Immature natural killer cell (primary cell): ENCODE measurements around the gene PAXX. TPM values are rescaled to one million over a fixed set of nuclear protein-coding genes. Genes with fewer than 3 reads are reported as not detected.

Experiments
- DNase-seq, 3 donors: peaks; one replicate each; pipeline ENCODE4 v3.0.0; 2022; ENCODE audit warnings: mixed read lengths in 1 of 3
- H3K27ac Mint-ChIP-seq, 6 donors: one replicate each; pipeline ENCODE4 v1.8.0; 2020; ENCODE audit warnings: mixed read lengths in 6 of 6, mild to moderate bottlenecking in 5 of 6, inconsistent platforms in 4 of 6, moderate library complexity in 3 of 6
- H3K27me3 Mint-ChIP-seq, 3 donors: one replicate each; pipeline ENCODE4 v1.8.0; 2020 to 2021; ENCODE audit warnings: low read depth in 3 of 3, mild to moderate bottlenecking in 3 of 3, mixed read lengths in 3 of 3, moderate library complexity in 3 of 3, inconsistent platforms in 1 of 3
- H3K36me3 Mint-ChIP-seq, 3 donors: one replicate each; pipeline ENCODE4 v1.8.0; 2020; ENCODE audit warnings: mixed read lengths in 3 of 3, inconsistent platforms in 2 of 3, mild to moderate bottlenecking in 2 of 3
- H3K4me1 Mint-ChIP-seq, 2 donors: one replicate each; pipeline ENCODE4 v1.8.0; 2020; ENCODE audit warnings: inconsistent platforms in 2 of 2, mild to moderate bottlenecking in 2 of 2, mixed read lengths in 2 of 2, moderate library complexity in 1 of 2
- H3K4me3 Mint-ChIP-seq, 5 donors: one replicate each; pipeline ENCODE4 v1.8.0; 2020; ENCODE audit warnings: mild to moderate bottlenecking in 5 of 5, mixed read lengths in 5 of 5, inconsistent platforms in 3 of 5, moderate library complexity in 3 of 5
- H3K9me3 Mint-ChIP-seq, 6 donors: one replicate each; pipeline ENCODE4 v1.8.0; 2020; ENCODE audit warnings: mild to moderate bottlenecking in 6 of 6, mixed read lengths in 6 of 6, inconsistent platforms in 4 of 6, moderate library complexity in 3 of 6
- polyA plus RNA-seq, 3 donors: library from polyadenylated mRNA; unstranded; fragments of 300-500 nt; fragmentation: Illumina TruSeq; gene quantifications; one replicate each; pipeline ENCODE4 v1.2.3, GENCODE V29; 2021

The PAXX gene
- polyA plus RNA-seq, 3 donors from 2014 or later, result 135 to 207 (median 182) TPM

DNA sequence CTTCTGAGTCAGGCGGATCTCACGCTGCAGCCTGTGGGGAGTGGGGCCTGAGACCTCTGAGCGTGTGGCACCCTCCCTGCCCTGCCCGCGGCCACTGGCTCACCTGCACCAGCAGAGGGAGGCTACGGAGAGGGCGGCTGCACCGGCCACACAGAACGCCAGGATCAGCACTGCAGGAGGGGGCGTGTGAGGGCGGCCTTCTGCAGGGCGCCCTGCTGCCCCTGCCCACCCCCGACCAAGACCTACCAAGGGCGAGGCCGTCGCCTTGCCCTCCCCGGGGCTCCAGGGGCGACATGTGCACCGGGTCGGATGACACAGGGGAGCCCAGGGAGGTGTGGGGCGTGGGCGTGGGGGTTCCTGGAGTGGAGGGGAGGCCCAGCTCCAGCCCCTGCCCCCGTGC lies 48.3 kb downstream of the PAXX start:
- Mint-ChIP-seq H3K4me1 (peaks cover 0 to 8% of the 10 kb centered on the region in 2 donors), H3K27me3 (peaks cover 6 to 26% (median 7%) of the 10 kb centered on the region in 3 donors), H3K4me3 (no peak overlapping the region), H3K36me3 (no peaks in the 10 kb centered on the region), H3K27ac (no peak overlapping the region), H3K9me3 (no peaks in the 10 kb centered on the region)
- DNase-seq, result no peak

DNA sequence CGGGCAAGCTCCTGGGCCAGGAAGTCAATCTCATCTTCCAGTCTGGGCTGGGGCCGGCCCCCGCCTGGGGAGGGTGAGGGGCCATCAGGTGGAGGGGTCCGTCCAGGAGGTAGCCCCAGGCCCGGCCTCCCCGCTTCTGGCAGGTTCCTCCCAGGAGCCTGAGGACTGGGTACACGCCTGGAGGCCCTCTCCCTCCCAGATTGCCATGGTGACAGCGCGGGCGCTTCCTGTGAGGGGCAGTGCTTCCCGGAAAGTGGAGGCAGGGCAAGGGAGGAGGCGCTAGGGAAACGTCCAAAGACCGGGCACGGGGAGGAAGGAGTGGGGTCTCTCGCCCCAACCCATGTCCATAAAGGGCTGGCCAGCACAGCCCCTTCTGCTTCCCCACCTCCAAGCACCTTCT lies 48.9 kb downstream of the PAXX start:
- H3K4me1 Mint-ChIP-seq, result peaks cover 0 to 8% of the 10 kb centered on the region in 2 donors
- DNase-seq, result no peak
- H3K9me3 Mint-ChIP-seq, result no peaks in the 10 kb centered on the region
- no peaks in the 10 kb centered on the region for H3K36me3 Mint-ChIP-seq
- H3K27me3 Mint-ChIP-seq, result peaks cover 6 to 26% (median 7%) of the 10 kb centered on the region in 3 donors
- no peak overlapping the region for H3K4me3 Mint-ChIP-seq
- H3K27ac Mint-ChIP-seq, result no peak overlapping the region

DNA sequence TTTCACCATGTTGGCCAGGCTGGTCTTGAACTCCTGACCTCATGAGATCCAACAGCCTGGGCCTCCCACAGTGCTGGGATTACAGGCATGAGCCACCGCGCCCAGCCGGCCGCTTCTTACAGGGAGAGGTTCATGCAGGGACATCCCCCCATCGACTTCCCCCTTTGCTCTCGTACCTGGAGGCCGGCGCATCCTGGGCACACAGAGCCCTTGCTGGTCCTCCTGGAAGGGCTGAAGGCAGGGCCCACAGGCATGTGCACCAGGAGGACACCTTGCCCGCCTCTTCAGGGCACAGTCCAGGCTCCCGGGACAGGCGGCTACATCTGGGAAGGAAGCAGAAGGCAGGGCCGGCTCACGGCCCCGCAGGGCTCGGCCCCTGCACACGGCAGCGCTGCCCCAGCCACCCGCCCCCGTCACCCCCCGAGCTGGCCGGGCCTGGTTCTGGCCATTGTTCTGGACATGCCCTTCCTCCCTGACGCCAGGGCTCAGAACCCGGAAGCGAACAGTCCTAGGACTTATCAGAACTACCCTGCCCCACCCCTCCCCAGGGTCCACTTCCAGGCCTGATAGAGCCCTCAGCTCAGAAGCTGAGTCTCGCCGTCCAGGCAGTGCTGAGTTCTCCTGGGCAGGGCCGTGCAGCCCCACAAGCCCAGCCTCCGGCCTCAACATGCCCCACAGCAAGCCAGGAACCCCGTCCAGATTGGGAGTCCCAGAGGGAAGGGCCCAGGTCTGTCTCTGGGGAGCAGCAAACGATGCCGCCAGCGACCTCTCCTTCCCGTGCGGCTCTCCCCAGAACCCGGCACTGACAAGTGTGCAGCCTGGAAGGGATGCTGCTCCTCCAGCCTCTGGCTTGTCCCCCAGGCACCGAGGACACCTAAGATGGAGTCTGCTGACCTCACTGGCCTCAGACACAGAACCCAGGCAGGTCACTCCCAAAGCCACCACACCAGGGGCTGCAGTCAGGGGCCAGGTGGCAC lies 50.8 kb downstream of the PAXX start:
- H3K4me1 Mint-ChIP-seq, result peaks cover 0 to 11% of the 10 kb centered on the region in 2 donors
- H3K4me3 Mint-ChIP-seq, result no peak overlapping the region
- H3K27me3 Mint-ChIP-seq, result peaks cover 16 to 29% (median 18%) of the 10 kb centered on the region in 3 donors
- H3K9me3 Mint-ChIP-seq, result no peaks in the 10 kb centered on the region
- no peaks in the 10 kb centered on the region for H3K36me3 Mint-ChIP-seq
- no peak for DNase-seq
- H3K27ac Mint-ChIP-seq, result no peak overlapping the region

Other genes with a start within 250 kb of the PAXX start
- not detected for gene LCN10, start 249.5 kb upstream of the PAXX start, polyA plus RNA-seq
- gene LCN6, start 243.9 kb upstream of the PAXX start, polyA plus RNA-seq, result not detected
- gene LCN8, start 234.2 kb upstream of the PAXX start, polyA plus RNA-seq, result under 1 TPM in 1 of 3 donors, not detected in 2; 0.62 TPM
- not detected for gene LCN15, start 227.9 kb upstream of the PAXX start, polyA plus RNA-seq
- 10 to 100 TPM; 61.2 to 83.3 (median 62.1) TPM for gene TMEM141, start 201.1 kb upstream of the PAXX start, polyA plus RNA-seq
- gene CCDC183, start 196.1 kb upstream of the PAXX start, polyA plus RNA-seq, result under 1 TPM; 0.37 to 0.46 (median 0.40) TPM
- 10 to 100 TPM in 2 of 3 donors, 1 to 10 TPM in 1; 5.4 to 24.6 (median 11.0) TPM for gene RABL6, start 184.5 kb upstream of the PAXX start, polyA plus RNA-seq
- under 1 TPM; 0.09 to 1.00 (median 0.82) TPM for gene AJM1, start 149.9 kb upstream of the PAXX start, polyA plus RNA-seq
- gene PHPT1, start 143.0 kb upstream of the PAXX start, polyA plus RNA-seq, result 100 to 1,000 TPM; 127 to 212 (median 166) TPM
- gene MAMDC4, start 140.1 kb upstream of the PAXX start, polyA plus RNA-seq, result under 1 TPM in 1 of 3 donors, not detected in 2; 0.19 TPM
- 100 to 1,000 TPM; 309 to 463 (median 411) TPM for gene EDF1, start 126.1 kb upstream of the PAXX start, polyA plus RNA-seq
- 10 to 100 TPM in 2 of 3 donors, 1 to 10 TPM in 1; 7.6 to 32.7 (median 11.0) TPM for gene TRAF2, start 105.9 kb upstream of the PAXX start, polyA plus RNA-seq
- 100 to 1,000 TPM; 120 to 211 (median 120) TPM for gene FBXW5, start 47.7 kb upstream of the PAXX start, polyA plus RNA-seq
- gene C8G, start 47.2 kb upstream of the PAXX start, polyA plus RNA-seq, result 1 to 10 TPM; 1.7 to 5.1 (median 2.1) TPM
- not detected for gene LCN12, start 40.1 kb upstream of the PAXX start, polyA plus RNA-seq
- gene PTGDS, start 14.9 kb upstream of the PAXX start, polyA plus RNA-seq, result 100 to 1,000 TPM in 2 of 3 donors, 10 to 100 TPM in 1; 93.2 to 201 (median 164) TPM
- gene LCNL1, start 9.4 kb upstream of the PAXX start, polyA plus RNA-seq, result not detected
- gene CLIC3, start 4.1 kb downstream of the PAXX start, polyA plus RNA-seq, result 100 to 1,000 TPM; 673 to 911 (median 762) TPM
- 10 to 100 TPM in 1 of 3 donors, 1 to 10 TPM in 2; 2.2 to 34.5 (median 6.3) TPM for gene ABCA2, start 35.8 kb downstream of the PAXX start, polyA plus RNA-seq
- 10 to 100 TPM; 20.6 to 33.0 (median 25.6) TPM for gene FUT7, start 39.7 kb downstream of the PAXX start, polyA plus RNA-seq
- 1 to 10 TPM in 2 of 3 donors, under 1 TPM in 1; 0.36 to 1.4 (median 1.1) TPM for gene NPDC1, start 53.8 kb downstream of the PAXX start, polyA plus RNA-seq
- not detected for gene ENTPD2, start 61.6 kb downstream of the PAXX start, polyA plus RNA-seq
- gene SAPCD2, start 78.1 kb downstream of the PAXX start, polyA plus RNA-seq, result under 1 TPM; 0.06 to 0.95 (median 0.39) TPM
- 1 to 10 TPM; 1.3 to 1.4 (median 1.4) TPM for gene UAP1L1, start 85.1 kb downstream of the PAXX start, polyA plus RNA-seq
- gene MAN1B1, start 94.6 kb downstream of the PAXX start, polyA plus RNA-seq, result 10 to 100 TPM; 59.7 to 71.8 (median 66.1) TPM
- 100 to 1,000 TPM; 136 to 176 (median 168) TPM for gene DPP7, start 122.3 kb downstream of the PAXX start, polyA plus RNA-seq
- gene GRIN1, start 146.7 kb downstream of the PAXX start, polyA plus RNA-seq, result not detected
- gene LRRC26, start 177.6 kb downstream of the PAXX start, polyA plus RNA-seq, result 1 to 10 TPM in 1 of 3 donors, under 1 TPM in 1, not detected in 1; 0.22 to 2.1 TPM
- not detected for gene TMEM210, start 179.6 kb downstream of the PAXX start, polyA plus RNA-seq
- 1 to 10 TPM; 4.2 to 7.0 (median 5.3) TPM for gene ANAPC2, start 196.1 kb downstream of the PAXX start, polyA plus RNA-seq
- gene SSNA1, start 196.3 kb downstream of the PAXX start, polyA plus RNA-seq, result 100 to 1,000 TPM; 164 to 191 (median 181) TPM
- 1 to 10 TPM in 1 of 3 donors, under 1 TPM in 2; 0.11 to 1.1 (median 0.60) TPM for gene TPRN, start 208.3 kb downstream of the PAXX start, polyA plus RNA-seq
- 100 to 1,000 TPM; 131 to 169 (median 142) TPM for gene TMEM203, start 213.2 kb downstream of the PAXX start, polyA plus RNA-seq
- 10 to 100 TPM in 1 of 3 donors, 1 to 10 TPM in 2; 1.7 to 10.3 (median 4.2) TPM for gene NDOR1, start 213.3 kb downstream of the PAXX start, polyA plus RNA-seq
- not detected for gene RNF208, start 229.8 kb downstream of the PAXX start, polyA plus RNA-seq
- gene CYSRT1, start 232.8 kb downstream of the PAXX start, polyA plus RNA-seq, result under 1 TPM in 1 of 3 donors, not detected in 2; 0.19 TPM
- not detected for gene RNF224, start 235.1 kb downstream of the PAXX start, polyA plus RNA-seq
- not detected for gene SLC34A3, start 238.5 kb downstream of the PAXX start, polyA plus RNA-seq
- gene TUBB4B, start 248.9 kb downstream of the PAXX start, polyA plus RNA-seq, result 10 to 100 TPM; 60.8 to 98.2 (median 71.9) TPM